Hypothalamus (tissue), 51 donors: Measurements from ENCODE around the gene TSHZ2.
"Not testable (repeated sequence)": the region's sequence is repeated elsewhere in the genome, so short reads cannot be mapped to it uniquely, and the experiment has no call there.

Experiments
- DNase-seq, 51 donors: peaks; one replicate each; lab custom pipeline; 2025; lab: John Stamatoyannopoulos, UW

Gene TSHZ2

GRCh38 chr20:53389516-53390300 is 417.6 kb downstream of the TSHZ2 start:
- no peak for DNase-seq

GRCh38 chr20:53390770-53391169 is 418.6 kb downstream of the TSHZ2 start:
- no peak for DNase-seq

DNA sequence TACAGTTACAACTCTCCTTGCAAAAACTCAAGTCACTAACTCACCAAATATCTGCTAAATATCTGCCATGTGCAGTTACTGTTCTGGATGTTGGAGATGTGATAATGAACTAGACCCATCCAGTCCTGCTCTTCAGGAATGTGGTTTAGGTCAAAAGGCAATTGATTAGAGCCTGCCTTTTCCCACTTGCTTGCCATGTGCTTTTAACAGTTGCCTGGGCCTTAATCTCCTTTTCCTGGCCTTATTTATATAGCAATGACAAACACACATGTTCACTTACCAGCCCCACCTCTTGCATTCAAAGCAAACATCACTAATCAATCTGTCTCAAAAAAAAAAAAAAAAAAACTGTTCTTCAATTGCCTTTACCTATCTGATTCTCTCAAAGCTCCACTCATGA is 422.3 kb downstream of the TSHZ2 start:
- no peak for DNase-seq

DNA sequence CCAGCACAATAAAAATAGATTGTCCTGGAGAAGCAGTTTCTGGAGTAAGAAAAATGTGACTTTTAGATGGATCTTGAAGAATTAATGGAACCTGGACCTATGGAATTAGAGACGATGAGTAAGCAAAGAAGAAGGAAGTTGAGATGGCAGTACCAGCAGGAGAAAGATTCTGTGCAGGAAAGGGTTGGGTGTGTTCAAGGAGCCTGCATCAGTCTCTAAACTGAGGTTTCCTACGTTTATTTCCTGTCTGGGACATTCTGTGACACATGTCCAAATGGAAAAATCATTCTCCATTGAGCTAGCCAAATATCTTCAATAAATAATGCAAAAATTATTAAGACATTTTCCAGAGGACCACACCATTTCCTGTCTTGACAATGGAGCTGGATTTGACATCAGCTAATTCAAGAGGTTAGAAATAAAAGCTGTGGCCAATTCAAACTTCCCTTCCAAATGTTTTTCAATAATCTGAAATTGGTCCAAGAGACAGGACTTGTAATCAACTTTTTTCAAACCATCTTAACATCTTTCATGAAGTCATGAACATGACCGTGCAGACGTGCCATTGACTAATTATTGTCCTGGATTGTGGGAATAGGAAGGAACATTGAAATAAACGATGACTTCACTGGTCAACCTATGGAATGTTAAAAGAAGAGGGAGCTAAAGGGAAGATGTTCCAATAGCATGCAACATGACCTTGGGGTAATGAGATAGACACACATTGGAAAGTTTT is 423.2 kb downstream of the TSHZ2 start:
- no peak for DNase-seq

DNA sequence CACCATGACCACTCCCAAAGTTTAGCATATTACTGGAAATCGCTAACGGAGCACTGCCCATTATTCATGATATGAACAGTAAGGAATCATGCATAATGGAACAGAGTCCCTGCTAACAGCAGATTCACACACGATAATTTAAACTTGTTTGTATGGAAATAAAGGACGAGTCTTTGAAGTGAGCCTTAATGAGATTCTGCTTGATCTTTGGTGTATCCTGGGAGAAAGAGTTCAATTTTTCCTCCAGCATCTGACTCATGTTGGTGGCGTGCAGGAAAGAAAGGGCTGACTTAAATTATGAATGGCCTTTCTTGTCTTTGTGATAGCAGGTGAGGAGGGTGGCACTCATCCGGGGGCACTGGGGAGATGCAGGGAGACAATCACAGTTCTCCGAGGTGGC is 426.9 kb downstream of the TSHZ2 start:
- DNase-seq: no peak

DNA sequence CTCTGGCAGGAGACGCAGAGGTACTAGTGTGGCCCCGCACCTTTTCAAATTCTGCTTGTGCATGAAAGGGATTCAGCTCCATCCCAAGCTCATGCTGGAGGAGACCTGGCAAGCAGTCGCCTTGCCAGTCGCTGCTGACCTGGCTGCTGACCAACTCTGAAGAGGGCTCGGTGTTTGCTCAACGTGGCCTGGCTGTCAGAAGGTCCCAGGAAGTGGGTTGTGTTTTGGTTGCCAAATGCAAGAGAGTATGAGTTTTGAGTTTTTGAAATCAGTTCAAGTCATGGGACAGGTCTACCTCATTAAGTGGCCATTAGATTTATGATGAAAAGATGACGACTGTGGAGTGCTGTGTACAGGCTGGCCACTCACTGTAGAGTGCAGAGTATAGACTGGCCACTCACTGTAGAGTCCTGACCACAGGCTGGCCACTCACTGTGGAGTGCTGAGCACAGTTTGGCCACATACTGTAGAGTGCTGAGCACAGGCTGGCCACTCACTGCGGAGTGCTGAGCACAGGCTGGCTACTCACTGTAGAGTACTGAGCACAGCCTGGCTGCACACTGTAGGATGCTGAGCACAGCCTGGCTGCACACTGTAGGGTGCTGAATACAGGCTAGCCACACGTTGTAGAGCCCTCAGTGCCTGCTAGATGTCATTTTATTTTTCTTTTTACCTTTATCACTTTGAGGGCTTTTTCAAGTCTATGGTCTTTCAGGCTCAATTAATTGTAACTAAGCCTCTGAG is 427.6 kb downstream of the TSHZ2 start:
- no peak for DNase-seq

- DNase-seq: no peak
Observed at GRCh38 chr20:53402233-53403005, 430.3 kb downstream of the TSHZ2 start.

DNA sequence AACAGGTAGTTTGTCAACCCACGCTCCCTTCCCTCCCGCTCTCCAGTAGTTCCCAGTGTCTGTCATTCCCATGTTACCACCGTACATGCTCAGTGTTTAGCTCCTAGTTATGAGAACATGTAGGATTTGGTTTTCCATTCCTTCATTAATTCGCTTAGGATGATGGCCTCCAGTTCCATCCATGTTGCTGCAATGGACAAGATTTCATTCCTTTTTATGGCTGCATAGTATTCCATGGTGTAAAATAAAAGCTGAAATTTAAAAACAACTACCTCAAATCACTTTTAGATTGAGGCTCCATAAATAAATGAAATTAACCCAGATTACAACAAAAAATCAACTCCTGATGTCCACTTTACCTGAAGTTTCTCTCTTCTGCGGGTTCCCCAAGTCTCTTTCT is 430.9 kb downstream of the TSHZ2 start:
- DNase-seq: no peak

GRCh38 chr20:53405139-53405538 is 433.0 kb downstream of the TSHZ2 start:
- DNase-seq: no peak

DNA sequence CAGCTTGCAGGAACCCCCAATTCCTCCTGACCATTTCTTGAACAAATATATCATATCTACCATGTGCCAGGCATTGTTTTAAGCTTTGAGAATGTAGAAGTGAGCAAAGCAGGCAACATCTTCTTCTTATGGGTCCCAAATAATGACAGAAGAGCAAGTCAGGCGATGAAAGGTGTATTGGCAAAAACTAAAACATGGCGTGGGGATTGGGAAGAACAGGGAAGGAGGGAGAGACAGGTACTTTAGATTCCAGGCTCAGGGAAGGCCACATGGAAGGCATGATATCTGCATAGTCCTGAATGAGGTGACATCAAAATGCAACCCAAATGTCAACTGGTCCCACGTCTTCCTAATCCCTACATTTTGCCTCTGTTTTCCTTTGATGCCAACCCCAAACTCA is 434.4 kb downstream of the TSHZ2 start:
- no peak for DNase-seq

DNA sequence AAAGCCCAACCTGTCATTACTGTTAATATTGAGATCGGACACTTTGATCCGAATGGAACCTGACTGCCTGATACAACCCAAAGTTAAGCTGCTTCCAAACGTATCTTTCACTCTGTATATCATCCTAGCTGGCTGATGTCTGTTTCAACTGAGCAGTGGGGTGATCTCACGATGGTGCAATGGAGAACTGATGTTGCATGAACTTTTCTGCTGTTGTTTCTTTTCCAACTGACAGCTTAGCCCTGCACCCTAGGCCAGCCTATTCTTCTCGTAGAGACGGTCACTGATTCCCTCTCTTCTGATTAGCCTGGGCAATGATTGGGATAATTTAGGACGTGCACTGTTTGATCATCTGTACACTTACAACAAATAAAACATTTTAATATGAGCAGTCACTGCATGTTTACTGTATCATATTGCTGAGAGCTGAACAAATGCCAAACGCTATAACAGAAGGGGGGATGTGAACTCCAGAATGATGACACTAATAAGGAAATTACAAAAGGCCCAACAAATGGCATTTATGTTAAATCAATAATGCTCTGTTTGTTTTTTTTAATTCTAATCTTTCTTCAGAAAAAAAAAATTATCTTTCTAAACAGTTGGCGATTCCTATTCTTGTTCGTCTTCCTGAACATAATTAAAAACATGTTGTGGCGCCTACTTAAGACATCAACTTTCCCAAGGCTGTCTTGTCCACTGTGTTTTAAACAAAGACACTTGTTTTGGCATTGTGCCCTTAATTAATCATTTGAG is 436.7 kb downstream of the TSHZ2 start:
- DNase-seq: no peak

DNA sequence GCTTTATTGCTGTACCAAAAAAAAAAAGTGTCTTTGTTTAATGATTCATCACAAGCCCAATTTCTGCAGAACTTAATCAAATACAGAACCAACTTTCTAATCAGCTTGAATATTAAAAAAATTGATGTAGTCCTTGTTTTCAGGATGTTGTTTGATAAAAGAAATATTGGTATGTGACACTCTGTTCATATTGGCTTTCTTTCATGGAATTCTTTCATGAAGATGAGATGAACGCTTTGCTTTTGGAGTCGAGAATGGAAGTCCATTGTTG is 437.2 kb downstream of the TSHZ2 start:
- DNase-seq: no peak

- DNase-seq: no peak
Observed at GRCh38 chr20:53411129-53411528, 439.0 kb downstream of the TSHZ2 start.

DNA sequence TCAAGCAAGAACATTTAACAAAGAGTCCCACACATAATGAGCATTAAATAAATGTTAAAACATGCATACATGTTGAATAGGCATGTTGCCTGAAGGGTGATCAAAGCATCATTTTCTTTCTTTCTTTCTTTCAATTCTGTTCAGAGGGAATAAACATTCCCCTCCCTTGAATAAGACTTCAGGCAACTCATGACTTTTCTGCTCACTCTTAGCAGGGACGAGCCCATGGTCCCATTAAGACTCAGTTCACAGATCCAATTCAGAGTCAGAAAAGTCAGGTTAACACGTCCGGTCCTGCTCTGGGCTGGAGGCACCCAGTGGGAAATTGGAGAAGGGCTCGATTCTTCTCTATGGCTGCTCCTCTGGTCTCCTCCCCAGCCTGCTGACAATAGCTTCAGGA is 439.7 kb downstream of the TSHZ2 start:
- no peak for DNase-seq

- DNase-seq: no peak
Observed at GRCh38 chr20:53412577-53413185, 440.5 kb downstream of the TSHZ2 start.

GRCh38 chr20:53413186-53413631 is 441.1 kb downstream of the TSHZ2 start:
- DNase-seq: no peak

DNA sequence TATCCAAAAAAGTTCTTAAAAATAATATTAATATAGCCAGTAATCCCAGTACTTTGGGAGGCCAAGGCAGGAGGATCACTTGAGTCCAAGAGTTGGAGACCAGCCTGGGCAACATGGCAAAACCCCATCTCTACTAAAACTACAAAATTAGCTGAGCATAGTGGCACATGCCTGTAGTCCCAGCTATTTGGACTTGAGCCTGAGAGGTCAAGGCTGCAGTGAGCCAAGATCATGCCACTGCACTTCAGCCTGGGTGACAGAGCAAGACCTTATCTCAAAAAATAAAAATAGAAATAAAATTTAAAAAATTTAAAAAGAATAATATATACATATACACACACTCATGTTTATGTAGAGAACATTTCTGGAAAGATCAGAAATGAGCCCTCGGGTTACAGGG is 441.7 kb downstream of the TSHZ2 start:
- not testable (repeated sequence) for DNase-seq

DNA sequence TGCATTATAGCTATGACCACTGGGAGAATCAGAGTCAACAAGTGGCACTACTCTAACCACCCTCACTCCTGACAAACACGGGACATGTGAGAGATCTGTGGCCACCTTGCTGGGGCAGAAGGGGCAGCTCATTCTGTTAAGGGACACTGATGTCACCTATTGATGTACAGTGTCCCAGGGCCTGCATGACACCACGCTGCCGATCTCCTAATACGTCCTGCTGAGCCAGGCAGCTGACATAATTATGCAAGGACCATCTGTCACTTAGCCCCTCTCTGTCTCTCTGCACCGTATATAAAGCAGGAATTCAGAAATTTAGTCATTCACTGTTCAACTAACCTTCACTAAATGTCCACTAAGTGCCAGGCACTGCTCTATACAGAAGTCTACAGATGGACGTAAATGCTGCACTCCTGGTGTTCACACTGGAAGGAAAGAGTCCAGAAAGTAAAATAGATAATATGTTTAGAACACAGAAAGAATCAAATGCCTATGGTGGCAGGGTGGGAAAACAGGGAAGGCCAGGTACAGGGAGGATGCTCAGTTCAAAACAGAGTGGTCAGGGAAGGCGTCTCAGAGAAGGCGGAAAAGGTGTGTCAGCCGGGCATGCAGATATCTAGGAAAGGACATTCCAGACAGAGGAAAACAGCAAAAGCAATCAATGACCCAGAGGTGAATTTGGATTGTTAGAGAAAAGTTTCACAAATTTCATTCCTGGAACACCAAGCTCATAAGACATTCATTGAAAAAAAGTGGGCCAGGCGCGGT is 447.7 kb downstream of the TSHZ2 start:
- DNase-seq: no peak

- no peak for DNase-seq
Observed at GRCh38 chr20:53421343-53421742, 449.2 kb downstream of the TSHZ2 start.
